ENCODE results near the gene EEPD1.

DNA sequence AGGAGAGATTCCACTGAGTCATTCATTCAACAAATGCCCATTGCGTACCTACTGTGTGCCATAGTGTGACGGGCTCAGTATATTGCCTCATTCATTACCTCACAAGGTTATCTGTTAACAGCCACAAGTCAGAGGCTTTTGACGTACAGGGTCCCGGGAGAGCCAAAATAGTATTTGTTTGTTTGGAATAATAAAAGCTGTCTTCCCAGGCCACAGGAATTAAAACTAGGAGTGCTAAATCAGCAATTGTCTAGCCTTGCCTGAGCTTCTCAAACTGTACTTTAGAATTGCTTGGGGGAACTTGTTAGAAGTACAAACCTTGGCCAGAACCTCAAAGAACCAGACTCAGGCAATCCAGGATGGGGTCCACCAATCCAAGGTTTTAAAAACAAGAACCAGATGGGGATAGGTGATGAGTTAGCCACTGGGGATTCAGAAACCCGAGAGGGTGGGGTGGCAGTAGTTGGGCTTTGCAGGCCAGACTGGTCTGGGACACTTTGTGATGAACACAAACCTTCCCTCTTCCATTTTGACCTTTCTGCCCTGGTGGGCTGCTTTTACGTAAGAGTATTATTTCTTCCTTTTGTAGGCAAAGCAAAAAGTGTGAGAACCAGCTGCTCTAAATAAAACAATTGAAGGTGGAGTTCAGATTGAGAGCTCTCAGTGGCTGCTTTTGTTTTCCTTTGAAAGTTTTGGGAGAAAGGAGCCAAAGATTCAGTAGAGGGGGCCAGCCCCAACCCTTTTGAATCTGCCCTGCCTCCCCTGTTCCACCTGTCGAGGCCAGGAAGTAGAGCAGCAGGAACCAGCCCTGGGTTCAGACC lies 123.6 kb downstream of the EEPD1 start:
- no peak for TF ChIP-seq ZNF174 (tag by site-specific recombination; IDR thresholded peaks at IDR 0.05)
- TF ChIP-seq BCL11A (tag by site-specific recombination; IDR thresholded peaks at IDR 0.05; ENCODE audit: low read depth), result no peak
- no peak for TF ChIP-seq ZNF146 (tag by site-specific recombination; IDR thresholded peaks at IDR 0.05)
- no peak for TF ChIP-seq ZBTB17 (tag by site-specific recombination; IDR thresholded peaks at IDR 0.05)
- no peak for TF ChIP-seq ZNF501 (tag by site-specific recombination; IDR thresholded peaks at IDR 0.05)
- no peak for TF ChIP-seq ZNF274 (IDR thresholded peaks at IDR 0.05; ENCODE audit: low read length)
- TF ChIP-seq ZNF274 (tag by site-specific recombination; IDR thresholded peaks at IDR 0.05; ENCODE audit: borderline replicate concordance), result no peak
- no peak for TF ChIP-seq YY1 (tag by site-specific recombination; IDR thresholded peaks at IDR 0.05)
- TF ChIP-seq ZFP37 (tag by site-specific recombination; IDR thresholded peaks at IDR 0.05), result no peak
- no peak for TF ChIP-seq ZBTB20 (tag by site-specific recombination; IDR thresholded peaks at IDR 0.05)
- TF ChIP-seq, protein P1, sequence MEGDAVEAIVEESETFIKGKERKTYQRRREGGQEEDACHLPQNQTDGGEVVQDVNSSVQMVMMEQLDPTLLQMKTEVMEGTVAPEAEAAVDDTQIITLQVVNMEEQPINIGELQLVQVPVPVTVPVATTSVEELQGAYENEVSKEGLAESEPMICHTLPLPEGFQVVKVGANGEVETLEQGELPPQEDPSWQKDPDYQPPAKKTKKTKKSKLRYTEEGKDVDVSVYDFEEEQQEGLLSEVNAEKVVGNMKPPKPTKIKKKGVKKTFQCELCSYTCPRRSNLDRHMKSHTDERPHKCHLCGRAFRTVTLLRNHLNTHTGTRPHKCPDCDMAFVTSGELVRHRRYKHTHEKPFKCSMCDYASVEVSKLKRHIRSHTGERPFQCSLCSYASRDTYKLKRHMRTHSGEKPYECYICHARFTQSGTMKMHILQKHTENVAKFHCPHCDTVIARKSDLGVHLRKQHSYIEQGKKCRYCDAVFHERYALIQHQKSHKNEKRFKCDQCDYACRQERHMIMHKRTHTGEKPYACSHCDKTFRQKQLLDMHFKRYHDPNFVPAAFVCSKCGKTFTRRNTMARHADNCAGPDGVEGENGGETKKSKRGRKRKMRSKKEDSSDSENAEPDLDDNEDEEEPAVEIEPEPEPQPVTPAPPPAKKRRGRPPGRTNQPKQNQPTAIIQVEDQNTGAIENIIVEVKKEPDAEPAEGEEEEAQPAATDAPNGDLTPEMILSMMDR (tag by site-specific recombination; IDR thresholded peaks at IDR 0.05), result no peak
